Chondrocyte (in vitro differentiated cells): ENCODE measurements around the gene HS2ST1. TPM values are rescaled to one million over a fixed set of nuclear protein-coding genes. Genes with fewer than 3 reads are reported as not detected.
"Not testable (repeated sequence)": the region's sequence is repeated elsewhere in the genome, so short reads cannot be mapped to it uniquely, and the experiment has no call there.

ENCODE experiments used
- DNase-seq: peaks from one replicate; pipeline ENCODE4 v3.0.0; 2021; ENCODE audit warnings: mixed read lengths, low spot score
- H3K27ac Mint-ChIP-seq: one replicate; pipeline ENCODE4 v1.8.0; 2021; ENCODE audit warnings: mild to moderate bottlenecking, moderate library complexity, mixed read lengths; ENCODE audit not compliant: unreplicated experiment
- H3K27me3 Mint-ChIP-seq: 2 replicates; pipeline ENCODE4 v1.8.0; 2021; ENCODE audit warnings: low read depth, mixed read lengths
- H3K36me3 Mint-ChIP-seq: 2 replicates; pipeline ENCODE4 v1.8.0; 2021; ENCODE audit warnings: low read depth, mixed read lengths
- H3K4me1 Mint-ChIP-seq: 2 replicates; pipeline ENCODE4 v1.8.0; 2021; ENCODE audit warnings: low read depth, mild to moderate bottlenecking, mixed read lengths
- H3K4me3 Mint-ChIP-seq: one replicate; pipeline ENCODE4 v1.8.0; 2021; ENCODE audit warnings: mild to moderate bottlenecking, moderate library complexity, mixed read lengths; ENCODE audit not compliant: unreplicated experiment
- H3K9me3 Mint-ChIP-seq: 2 replicates; pipeline ENCODE4 v1.8.0; 2021; ENCODE audit warnings: low read depth, mixed read lengths
- total RNA-seq: library from RNA; stranded (reverse); gene quantifications from 3 replicates; pipeline ENCODE4 v1.2.1, GENCODE V29; 2021
- TF ChIP-seq, protein P1 (sequence below): fragments of 200-600 bp; sonication (generic); IDR thresholded peaks from 2 replicates; pipeline ENCODE4 v1.5.0; 2021; ENCODE audit warnings: antibody characterized with exemption, mild to moderate bottlenecking, moderate library complexity

HS2ST1 gene
- total RNA-seq, 1 donor from 2014 or later, result 26.7 TPM

DNA sequence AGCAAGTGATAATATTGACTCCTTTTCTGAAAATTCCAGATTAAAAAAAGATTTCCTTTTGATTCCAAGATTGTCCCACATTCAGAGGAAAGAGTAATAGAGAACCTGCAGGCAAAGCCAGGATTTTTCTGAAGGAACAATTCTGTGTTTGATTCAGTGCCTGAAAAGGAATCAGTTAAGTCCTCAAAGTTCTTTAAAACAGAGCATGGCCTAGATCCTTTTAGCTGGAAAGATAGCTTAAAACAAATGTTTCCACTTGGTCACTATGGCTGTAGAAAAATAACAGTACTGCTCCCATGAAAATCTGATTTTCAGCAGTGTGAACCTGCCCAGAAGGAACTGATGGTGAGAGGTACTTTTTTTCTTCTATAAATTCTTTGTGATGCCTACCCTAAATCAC lies 41.8 kb downstream of the HS2ST1 start:
- no peak for DNase-seq
- no peak overlapping the region for H3K4me3 Mint-ChIP-seq
- H3K4me1 Mint-ChIP-seq, result no peaks in the 10 kb centered on the region
- no peak overlapping the region for H3K27ac Mint-ChIP-seq
- H3K9me3 Mint-ChIP-seq, result no peaks in the 10 kb centered on the region
- no peaks in the 10 kb centered on the region for H3K36me3 Mint-ChIP-seq
- TF ChIP-seq, protein P1, sequence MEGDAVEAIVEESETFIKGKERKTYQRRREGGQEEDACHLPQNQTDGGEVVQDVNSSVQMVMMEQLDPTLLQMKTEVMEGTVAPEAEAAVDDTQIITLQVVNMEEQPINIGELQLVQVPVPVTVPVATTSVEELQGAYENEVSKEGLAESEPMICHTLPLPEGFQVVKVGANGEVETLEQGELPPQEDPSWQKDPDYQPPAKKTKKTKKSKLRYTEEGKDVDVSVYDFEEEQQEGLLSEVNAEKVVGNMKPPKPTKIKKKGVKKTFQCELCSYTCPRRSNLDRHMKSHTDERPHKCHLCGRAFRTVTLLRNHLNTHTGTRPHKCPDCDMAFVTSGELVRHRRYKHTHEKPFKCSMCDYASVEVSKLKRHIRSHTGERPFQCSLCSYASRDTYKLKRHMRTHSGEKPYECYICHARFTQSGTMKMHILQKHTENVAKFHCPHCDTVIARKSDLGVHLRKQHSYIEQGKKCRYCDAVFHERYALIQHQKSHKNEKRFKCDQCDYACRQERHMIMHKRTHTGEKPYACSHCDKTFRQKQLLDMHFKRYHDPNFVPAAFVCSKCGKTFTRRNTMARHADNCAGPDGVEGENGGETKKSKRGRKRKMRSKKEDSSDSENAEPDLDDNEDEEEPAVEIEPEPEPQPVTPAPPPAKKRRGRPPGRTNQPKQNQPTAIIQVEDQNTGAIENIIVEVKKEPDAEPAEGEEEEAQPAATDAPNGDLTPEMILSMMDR, result no peak
- no peaks in the 10 kb centered on the region for H3K27me3 Mint-ChIP-seq

DNA sequence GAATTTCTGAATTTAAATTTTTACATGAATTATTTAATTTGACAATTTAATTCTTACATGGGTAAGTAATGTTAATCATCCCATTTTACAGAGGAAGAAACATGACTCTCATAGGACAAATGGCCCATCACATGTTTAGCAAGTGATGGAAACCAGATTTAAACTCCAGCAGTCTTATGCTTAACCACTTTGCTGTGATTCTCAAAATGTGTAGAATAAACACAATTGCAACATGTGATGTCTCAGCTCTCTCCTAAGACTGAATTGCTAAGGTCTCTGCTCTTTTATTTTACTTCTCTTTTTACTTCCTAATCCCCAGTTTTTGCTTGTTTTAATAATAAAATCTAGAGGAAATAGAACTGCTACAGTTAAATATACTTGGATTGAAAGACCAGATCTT lies 42.8 kb downstream of the HS2ST1 start:
- DNase-seq, result no peak
- Mint-ChIP-seq H3K36me3 (no peaks in the 10 kb centered on the region), H3K4me3 (no peak overlapping the region), H3K4me1 (no peaks in the 10 kb centered on the region), H3K9me3 (no peaks in the 10 kb centered on the region), H3K27me3 (no peaks in the 10 kb centered on the region), H3K27ac (no peak overlapping the region)
- TF ChIP-seq, protein P1, result no peak

- H3K27ac Mint-ChIP-seq, result no peak overlapping the region
- no peaks in the 10 kb centered on the region for H3K9me3 Mint-ChIP-seq
- no peaks in the 10 kb centered on the region for H3K27me3 Mint-ChIP-seq
- no peaks in the 10 kb centered on the region for H3K36me3 Mint-ChIP-seq
- peaks cover 5% of the 10 kb centered on the region for H3K4me1 Mint-ChIP-seq
- DNase-seq, result no peak
- no peak overlapping the region for H3K4me3 Mint-ChIP-seq
- TF ChIP-seq, protein P1, result no peak
Measured at GRCh38 chr1:86960548-86960947, 46.1 kb downstream of the HS2ST1 start.

GRCh38 chr1:86963841-86964240 lies 49.4 kb downstream of the HS2ST1 start:
- H3K9me3 Mint-ChIP-seq, H3K27me3 Mint-ChIP-seq, H3K36me3 Mint-ChIP-seq, H3K4me1 Mint-ChIP-seq, H3K4me3 Mint-ChIP-seq, H3K27ac Mint-ChIP-seq: not testable (repeated sequence)
- DNase-seq, result peak; percentile 73

- H3K4me1 Mint-ChIP-seq, result peaks cover 12% of the 10 kb centered on the region
- no peaks in the 10 kb centered on the region for H3K36me3 Mint-ChIP-seq
- no peak overlapping the region for H3K4me3 Mint-ChIP-seq
- no peak overlapping the region for H3K27ac Mint-ChIP-seq
- H3K9me3 Mint-ChIP-seq, result no peaks in the 10 kb centered on the region
- no peaks in the 10 kb centered on the region for H3K27me3 Mint-ChIP-seq
- TF ChIP-seq, protein P1, result peak; percentile 89
- DNase-seq, result no peak
Measured at GRCh38 chr1:86965012-86965826, 50.8 kb downstream of the HS2ST1 start.

GRCh38 chr1:86965827-86966182 lies 51.4 kb downstream of the HS2ST1 start:
- Mint-ChIP-seq H3K27me3 (no peaks in the 10 kb centered on the region), H3K4me3 (no peak overlapping the region), H3K4me1 (peaks cover 12% of the 10 kb centered on the region), H3K9me3 (no peaks in the 10 kb centered on the region), H3K27ac (no peak overlapping the region), H3K36me3 (no peaks in the 10 kb centered on the region)
- no peak for DNase-seq
- TF ChIP-seq, protein P1, result no peak
